ENCODE data around the gene SLC24A3.

Gene SLC24A3

DNA sequence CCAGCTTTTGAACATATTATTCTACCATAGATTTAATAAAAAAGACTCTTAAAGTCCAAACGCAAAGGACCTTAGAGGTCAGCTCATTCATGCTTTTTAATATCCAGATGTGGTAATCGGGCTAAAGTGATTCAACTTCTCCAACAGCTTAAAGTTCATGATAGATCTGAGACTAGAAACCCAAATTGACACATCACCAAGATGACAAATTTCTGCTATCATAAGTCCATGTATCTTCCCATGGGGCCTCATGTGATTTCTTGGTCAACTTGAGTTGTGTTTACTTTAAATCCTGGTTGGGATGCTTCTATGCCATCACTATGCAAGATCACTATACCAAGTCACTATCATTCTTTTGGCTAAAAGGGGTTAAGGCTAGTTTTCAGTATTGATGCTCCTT is 56.0 kb downstream of the SLC24A3 start:
- H3K4me3 ChIP-seq (ENCODE audit: low read depth, low read length) = no peak overlapping the region
- TF ChIP-seq POLR2A (IDR thresholded peaks at IDR 0.05; ENCODE audit: extremely low read depth, insufficient read length) (no peak), MAX (IDR thresholded peaks at IDR 0.05; ENCODE audit: low read depth, low read length) (no peak), MYC (IDR thresholded peaks at IDR 0.05; ENCODE audit: low read depth, low read length) (no peak)
- TF ChIP-seq, protein P1, sequence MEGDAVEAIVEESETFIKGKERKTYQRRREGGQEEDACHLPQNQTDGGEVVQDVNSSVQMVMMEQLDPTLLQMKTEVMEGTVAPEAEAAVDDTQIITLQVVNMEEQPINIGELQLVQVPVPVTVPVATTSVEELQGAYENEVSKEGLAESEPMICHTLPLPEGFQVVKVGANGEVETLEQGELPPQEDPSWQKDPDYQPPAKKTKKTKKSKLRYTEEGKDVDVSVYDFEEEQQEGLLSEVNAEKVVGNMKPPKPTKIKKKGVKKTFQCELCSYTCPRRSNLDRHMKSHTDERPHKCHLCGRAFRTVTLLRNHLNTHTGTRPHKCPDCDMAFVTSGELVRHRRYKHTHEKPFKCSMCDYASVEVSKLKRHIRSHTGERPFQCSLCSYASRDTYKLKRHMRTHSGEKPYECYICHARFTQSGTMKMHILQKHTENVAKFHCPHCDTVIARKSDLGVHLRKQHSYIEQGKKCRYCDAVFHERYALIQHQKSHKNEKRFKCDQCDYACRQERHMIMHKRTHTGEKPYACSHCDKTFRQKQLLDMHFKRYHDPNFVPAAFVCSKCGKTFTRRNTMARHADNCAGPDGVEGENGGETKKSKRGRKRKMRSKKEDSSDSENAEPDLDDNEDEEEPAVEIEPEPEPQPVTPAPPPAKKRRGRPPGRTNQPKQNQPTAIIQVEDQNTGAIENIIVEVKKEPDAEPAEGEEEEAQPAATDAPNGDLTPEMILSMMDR (IDR thresholded peaks at IDR 0.05; ENCODE audit: low read depth, low read length) = no peak
- DNase-seq (ENCODE audit: low read depth) = no peak

- TF ChIP-seq, protein P1 (IDR thresholded peaks at IDR 0.05; ENCODE audit: low read depth, low read length) = no peak
- TF ChIP-seq MYC (IDR thresholded peaks at IDR 0.05; ENCODE audit: low read depth, low read length) (no peak), MAX (IDR thresholded peaks at IDR 0.05; ENCODE audit: low read depth, low read length) (no peak), POLR2A (IDR thresholded peaks at IDR 0.05; ENCODE audit: extremely low read depth, insufficient read length) (no peak)
- DNase-seq (ENCODE audit: low read depth) = no peak
Measured at GRCh38 chr20:19269737-19270340, 57.4 kb downstream of the SLC24A3 start.

DNA sequence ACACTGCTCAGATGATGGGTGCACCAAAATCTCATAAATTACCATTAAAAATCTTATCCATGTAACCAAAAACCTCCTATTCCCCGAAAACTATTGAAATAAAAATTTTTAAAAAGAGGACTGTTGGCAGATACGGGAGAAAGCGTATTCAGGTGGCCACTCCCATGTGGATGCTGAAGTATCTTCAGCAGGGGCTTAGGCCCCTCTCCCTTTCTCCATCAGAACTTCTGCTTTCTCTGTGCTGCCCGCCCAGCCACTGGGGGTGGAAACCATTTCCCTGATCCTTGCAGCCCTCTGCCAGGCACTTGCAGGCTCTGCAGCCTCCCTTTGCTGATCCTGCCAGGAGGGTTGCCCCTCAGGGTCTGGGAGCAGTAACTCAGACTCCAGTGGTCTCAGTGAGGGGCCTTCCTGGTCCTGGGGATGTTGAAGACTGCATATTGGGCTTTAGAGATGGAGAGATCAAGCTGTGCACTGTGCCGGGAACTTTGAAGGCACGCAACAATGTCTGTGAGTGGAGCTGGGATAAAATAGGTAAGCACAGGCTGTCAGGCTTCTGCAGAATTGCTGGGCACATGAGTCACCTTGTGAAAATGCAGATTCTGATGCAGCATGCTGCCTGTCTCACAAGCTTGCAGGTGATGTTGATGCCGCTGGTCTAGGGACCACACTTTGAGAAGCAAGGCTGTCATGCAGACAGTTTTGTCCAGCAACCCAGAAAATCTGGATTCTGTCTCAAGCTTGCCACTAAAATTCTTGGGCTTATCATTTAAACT is 59.6 kb downstream of the SLC24A3 start:
- no peak for DNase-seq (ENCODE audit: low read depth)
- no peak for TF ChIP-seq MYC (IDR thresholded peaks at IDR 0.05; ENCODE audit: low read depth, low read length)
- TF ChIP-seq, protein P1 (IDR thresholded peaks at IDR 0.05; ENCODE audit: low read depth, low read length) = no peak
- TF ChIP-seq POLR2A (IDR thresholded peaks at IDR 0.05; ENCODE audit: extremely low read depth, insufficient read length) = no peak
- no peak for TF ChIP-seq MAX (IDR thresholded peaks at IDR 0.05; ENCODE audit: low read depth, low read length)
- H3K4me3 ChIP-seq (ENCODE audit: low read depth, low read length) = no peak overlapping the region

More at GRCh38 chr20:19269737-19270340, 57.4 kb downstream of the SLC24A3 start:
- no peak overlapping the region for H3K4me3 ChIP-seq (ENCODE audit: low read depth, low read length)

- DNase-seq (ENCODE audit: low read depth) = peak; percentile 29
- H3K4me3 ChIP-seq (ENCODE audit: low read depth, low read length) = no peak overlapping the region
- TF ChIP-seq POLR2A (IDR thresholded peaks at IDR 0.05; ENCODE audit: extremely low read depth, insufficient read length) (no peak), MYC (IDR thresholded peaks at IDR 0.05; ENCODE audit: low read depth, low read length) (no peak), MAX (IDR thresholded peaks at IDR 0.05; ENCODE audit: low read depth, low read length) (no peak)
- TF ChIP-seq, protein P1 (IDR thresholded peaks at IDR 0.05; ENCODE audit: low read depth, low read length) = no peak
Measured at GRCh38 chr20:19272976-19273654, 60.7 kb downstream of the SLC24A3 start.

DNA sequence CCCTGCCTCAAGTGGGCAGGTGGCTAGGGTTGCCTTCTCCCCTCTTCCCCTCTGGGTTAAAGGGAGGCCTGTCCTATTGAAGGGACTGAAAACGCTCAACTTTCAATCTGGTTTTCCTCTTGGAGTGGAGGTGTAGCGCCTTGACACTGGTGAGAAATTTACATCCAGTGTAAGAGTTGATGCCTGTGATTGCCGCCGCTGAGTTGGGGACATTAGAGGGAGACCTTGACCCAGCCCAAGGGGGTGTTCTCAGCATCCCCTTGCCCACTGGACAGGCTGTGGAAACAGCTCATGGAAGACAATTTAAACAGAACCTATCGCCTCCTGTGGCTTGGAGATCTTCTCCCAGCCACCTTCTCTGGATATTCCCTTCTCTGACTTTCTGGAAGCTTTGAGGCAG is 61.6 kb downstream of the SLC24A3 start:
- TF ChIP-seq, protein P1 (IDR thresholded peaks at IDR 0.05; ENCODE audit: low read depth, low read length) = no peak
- TF ChIP-seq MAX (IDR thresholded peaks at IDR 0.05; ENCODE audit: low read depth, low read length) = no peak
- no peak for TF ChIP-seq MYC (IDR thresholded peaks at IDR 0.05; ENCODE audit: low read depth, low read length)
- TF ChIP-seq POLR2A (IDR thresholded peaks at IDR 0.05; ENCODE audit: extremely low read depth, insufficient read length) = no peak
- DNase-seq (ENCODE audit: low read depth) = no peak

More for the DNA sequence above, 61.6 kb downstream of the SLC24A3 start:
- no peak overlapping the region for H3K4me3 ChIP-seq (ENCODE audit: low read depth, low read length)

All from NB4 (cell line).